ENCODE results near the gene LRRK1.

DNA sequence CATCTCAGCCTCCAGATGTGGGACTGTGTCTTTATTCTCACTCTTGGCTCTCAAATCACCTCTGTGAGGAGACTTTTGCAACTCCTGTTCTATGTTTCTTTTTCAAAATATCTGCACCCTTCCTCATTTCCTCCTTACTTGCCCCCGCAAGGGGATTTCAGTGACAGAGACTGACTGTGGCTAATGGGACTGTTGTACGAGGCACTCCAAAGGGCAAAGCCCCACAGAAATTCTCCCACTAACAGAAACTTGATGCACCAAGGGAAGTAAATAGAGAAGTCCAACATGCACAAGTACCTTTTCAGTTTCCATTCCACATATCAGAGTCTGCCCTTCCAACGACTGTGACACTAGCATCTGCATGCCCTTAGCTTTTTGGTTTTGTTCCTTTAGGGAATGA is 69.7 kb downstream of the LRRK1 start:
- TF ChIP-seq POLR2A (IDR thresholded peaks at IDR 0.05) = no peak
- TF ChIP-seq, protein P1, sequence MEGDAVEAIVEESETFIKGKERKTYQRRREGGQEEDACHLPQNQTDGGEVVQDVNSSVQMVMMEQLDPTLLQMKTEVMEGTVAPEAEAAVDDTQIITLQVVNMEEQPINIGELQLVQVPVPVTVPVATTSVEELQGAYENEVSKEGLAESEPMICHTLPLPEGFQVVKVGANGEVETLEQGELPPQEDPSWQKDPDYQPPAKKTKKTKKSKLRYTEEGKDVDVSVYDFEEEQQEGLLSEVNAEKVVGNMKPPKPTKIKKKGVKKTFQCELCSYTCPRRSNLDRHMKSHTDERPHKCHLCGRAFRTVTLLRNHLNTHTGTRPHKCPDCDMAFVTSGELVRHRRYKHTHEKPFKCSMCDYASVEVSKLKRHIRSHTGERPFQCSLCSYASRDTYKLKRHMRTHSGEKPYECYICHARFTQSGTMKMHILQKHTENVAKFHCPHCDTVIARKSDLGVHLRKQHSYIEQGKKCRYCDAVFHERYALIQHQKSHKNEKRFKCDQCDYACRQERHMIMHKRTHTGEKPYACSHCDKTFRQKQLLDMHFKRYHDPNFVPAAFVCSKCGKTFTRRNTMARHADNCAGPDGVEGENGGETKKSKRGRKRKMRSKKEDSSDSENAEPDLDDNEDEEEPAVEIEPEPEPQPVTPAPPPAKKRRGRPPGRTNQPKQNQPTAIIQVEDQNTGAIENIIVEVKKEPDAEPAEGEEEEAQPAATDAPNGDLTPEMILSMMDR (IDR thresholded peaks at IDR 0.05) = no peak
